Thyroid gland (tissue), 4 donors: ENCODE measurements around the gene RPH3AL.

ENCODE experiments used
- CTCF ChIP-seq, 6 experiments: fragments of 200-600 bp in 3 of 6; fragments of 450-650 bp in 3 of 6; sonication (generic) in 3 of 6; IDR thresholded peaks; one replicate each; pipeline ENCODE4 v1.5.1; 2016 to 2019; ENCODE audit warnings: antibody characterized with exemption in 6 of 6, mild to moderate bottlenecking in 2 of 6, inconsistent platforms in 1 of 6, moderate library complexity in 1 of 6
- POLR2A ChIP-seq, 2 donors: fragments of 450-650 bp; IDR thresholded peaks; one replicate each; pipeline ENCODE4 v1.6.1; 2017; ENCODE audit warnings: antibody characterized with exemption in 2 of 2, mild to moderate bottlenecking in 2 of 2, moderate library complexity in 1 of 2

GRCh38 chr17:351875-352420, 659 bp downstream of the RPH3AL start:
- TF ChIP-seq CTCF (IDR thresholded peaks at IDR 0.05) (no peak), POLR2A (IDR thresholded peaks at IDR 0.05) (no peak)
